Neural progenitor cell (in vitro differentiated cells): ENCODE data around the gene ZKSCAN5. TPM values are rescaled to one million over a fixed set of nuclear protein-coding genes. Genes with fewer than 3 reads are reported as not detected.

Experiments used
- DNase-seq: peaks from one replicate; pipeline ENCODE4 v3.0.0-alpha.2; 2016; ENCODE audit warnings: low spot score
- H2AFZ ChIP-seq: fragments of 200-600 bp; sonication (generic); replicated peaks from 2 replicates; pipeline ENCODE4 v1.6.1; 2016; ENCODE audit warnings: antibody characterized with exemption
- H3F3A ChIP-seq: fragments of 200-600 bp; sonication (generic); 2 replicates; pipeline ENCODE4 v1.6.1; 2016; ENCODE audit warnings: antibody characterized with exemption, low read depth
- H3K27ac ChIP-seq: fragments of 200-600 bp; sonication (generic); 2 replicates; pipeline ENCODE4 v1.5.1; 2016; ENCODE audit warnings: mild to moderate bottlenecking
- H3K27me3 ChIP-seq: fragments of 200-600 bp; sonication (generic); 2 replicates; pipeline ENCODE4 v1.6.1; 2016; ENCODE audit warnings: mild to moderate bottlenecking, moderate library complexity
- H3K36me3 ChIP-seq: fragments of 200-600 bp; sonication (generic); 2 replicates; pipeline ENCODE4 v1.5.1; 2016
- H3K4me1 ChIP-seq: fragments of 200-600 bp; sonication (generic); 2 replicates; pipeline ENCODE4 v1.6.1; 2016; ENCODE audit warnings: mixed run types
- H3K4me2 ChIP-seq: fragments of 200-600 bp; sonication (generic); 2 replicates; pipeline ENCODE4 v1.6.1; 2016
- H3K4me3 ChIP-seq: fragments of 200-600 bp; sonication (generic); 2 replicates; pipeline ENCODE4 v1.5.1; 2016
- H3K79me2 ChIP-seq: fragments of 200-600 bp; sonication (generic); 2 replicates; pipeline ENCODE4 v1.6.1; 2016; ENCODE audit warnings: low read depth
- H3K9ac ChIP-seq: fragments of 200-600 bp; sonication (generic); 2 replicates; pipeline ENCODE4 v1.6.1; 2016
- H3K9me3 ChIP-seq: fragments of 200-600 bp; sonication (generic); 2 replicates; pipeline ENCODE4 v1.5.1; 2016; ENCODE audit warnings: low read depth
- H4K20me1 ChIP-seq: fragments of 200-600 bp; sonication (generic); 2 replicates; pipeline ENCODE4 v1.6.1; 2016; ENCODE audit warnings: low read depth
- H3K27ac Mint-ChIP-seq: 3 replicates; pipeline ENCODE4 v1.8.0; 2021; ENCODE audit warnings: mixed read lengths
- H3K27me3 Mint-ChIP-seq: 2 replicates; pipeline ENCODE4 v1.8.0; 2022; ENCODE audit warnings: low read depth, mild to moderate bottlenecking, inconsistent platforms, moderate library complexity, mixed read lengths; ENCODE audit not compliant: insufficient read depth
- H3K36me3 Mint-ChIP-seq: 3 replicates; pipeline ENCODE4 v1.8.0; 2021; ENCODE audit warnings: mixed read lengths
- H3K4me1 Mint-ChIP-seq: 3 replicates; pipeline ENCODE4 v1.8.0; 2021; ENCODE audit warnings: mixed read lengths
- H3K4me3 Mint-ChIP-seq: 3 replicates; pipeline ENCODE4 v1.8.0; 2021; ENCODE audit warnings: mild to moderate bottlenecking, moderate library complexity, mixed read lengths
- H3K9me3 Mint-ChIP-seq: 3 replicates; pipeline ENCODE4 v1.8.0; 2020; ENCODE audit warnings: mixed read lengths
- CTCF ChIP-seq: fragments of 200-600 bp; sonication (generic); IDR thresholded peaks from 2 replicates; pipeline ENCODE4 v1.5.1; 2017; ENCODE audit warnings: antibody characterized with exemption, mild to moderate bottlenecking
- EZH2 ChIP-seq: fragments of 200-600 bp; sonication (generic); IDR thresholded peaks from 2 replicates; pipeline ENCODE4 v1.6.1; 2017; ENCODE audit warnings: antibody characterized with exemption, mild to moderate bottlenecking, moderate library complexity
- EZH2phosphoT487 ChIP-seq: fragments of 200-600 bp; sonication (generic); IDR thresholded peaks from 2 replicates; pipeline ENCODE4 v1.6.1; 2017; ENCODE audit warnings: antibody characterized with exemption
- total RNA-seq: library from RNA; depleted of rRNA; stranded (reverse); fragments of >200 nt; gene quantifications from 2 replicates; pipeline ENCODE4 v1.2.3, GENCODE V29; 2015; ENCODE audit warnings: low replicate concordance

The ZKSCAN5 gene
- total RNA-seq, 1 donor from 2014 or later = 23.3 TPM

- H3K9me3 Mint-ChIP-seq = no peaks in the 10 kb centered on the region
- Histone ChIP-seq H3K9me3 (no peaks in the 10 kb centered on the region), H3K4me3 (no peak overlapping the region), H3K27ac (peak overlapping the region; percentile 37), H3K27me3 (no peaks in the 10 kb centered on the region), H3K4me1 (no peaks in the 10 kb centered on the region), H3K4me2 (no peak overlapping the region), H3K36me3 (no peaks in the 10 kb centered on the region), H3K79me2 (peaks cover 53% of the 10 kb centered on the region), H3K9ac (no peak overlapping the region), H4K20me1 (peaks cover 4% of the 10 kb centered on the region), H3F3A (peaks cover 44% of the 10 kb centered on the region), H2AFZ (no peak overlapping the region)
- peak overlapping the region; percentile 46 for H3K27ac Mint-ChIP-seq
- TF ChIP-seq EZH2phosphoT487 = no peak
- TF ChIP-seq EZH2 = no peak
- peaks cover 38% of the 10 kb centered on the region for H3K36me3 Mint-ChIP-seq
- H3K27me3 Mint-ChIP-seq = peaks cover 3% of the 10 kb centered on the region
- no peak for DNase-seq
- H3K4me1 Mint-ChIP-seq = peaks cover 4% of the 10 kb centered on the region
- no peak overlapping the region for H3K4me3 Mint-ChIP-seq
Measured at GRCh38 chr7:99457650-99458493, 46.6 kb upstream of the ZKSCAN5 start.

GRCh38 chr7:99459087-99459486 lies 45.4 kb upstream of the ZKSCAN5 start:
- Histone ChIP-seq H3K27me3 (no peaks in the 10 kb centered on the region), H2AFZ (no peak overlapping the region), H3F3A (peaks cover 44% of the 10 kb centered on the region), H3K4me2 (no peak overlapping the region), H4K20me1 (peaks cover 4% of the 10 kb centered on the region), H3K36me3 (no peaks in the 10 kb centered on the region), H3K9me3 (no peaks in the 10 kb centered on the region), H3K79me2 (peaks cover 65% of the 10 kb centered on the region), H3K4me3 (no peak overlapping the region), H3K9ac (no peak overlapping the region), H3K4me1 (no peaks in the 10 kb centered on the region), H3K27ac (no peak overlapping the region)
- Mint-ChIP-seq H3K27ac (no peak overlapping the region), H3K4me3 (no peak overlapping the region), H3K4me1 (peaks cover 8% of the 10 kb centered on the region), H3K9me3 (no peaks in the 10 kb centered on the region), H3K27me3 (no peaks in the 10 kb centered on the region), H3K36me3 (peaks cover 37% of the 10 kb centered on the region)
- DNase-seq = peak; percentile 32
- TF ChIP-seq EZH2 = no peak
- peak; percentile 31 for TF ChIP-seq CTCF

- Histone ChIP-seq H4K20me1 (peaks cover 4% of the 10 kb centered on the region), H3K9me3 (no peaks in the 10 kb centered on the region), H3K4me3 (no peak overlapping the region), H2AFZ (no peak overlapping the region), H3K27ac (no peak overlapping the region), H3K79me2 (peaks cover 81% of the 10 kb centered on the region), H3F3A (peaks cover 48% of the 10 kb centered on the region), H3K9ac (no peak overlapping the region), H3K4me1 (peaks cover 6% of the 10 kb centered on the region), H3K27me3 (no peaks in the 10 kb centered on the region), H3K36me3 (no peaks in the 10 kb centered on the region), H3K4me2 (no peak overlapping the region)
- H3K27me3 Mint-ChIP-seq = peaks cover 3% of the 10 kb centered on the region
- H3K36me3 Mint-ChIP-seq = peaks cover 36% of the 10 kb centered on the region
- no peaks in the 10 kb centered on the region for H3K9me3 Mint-ChIP-seq
- H3K4me1 Mint-ChIP-seq = peaks cover 14% of the 10 kb centered on the region
- DNase-seq = no peak
- H3K4me3 Mint-ChIP-seq = no peak overlapping the region
- H3K27ac Mint-ChIP-seq = no peak overlapping the region
- TF ChIP-seq EZH2phosphoT487 = no peak
- no peak for TF ChIP-seq EZH2
- no peak for TF ChIP-seq CTCF
Measured at GRCh38 chr7:99460651-99461050, 43.8 kb upstream of the ZKSCAN5 start.

- Histone ChIP-seq H3K27me3 (no peaks in the 10 kb centered on the region), H3K9me3 (no peaks in the 10 kb centered on the region), H4K20me1 (peaks cover 4% of the 10 kb centered on the region), H3K79me2 (peaks cover 85% of the 10 kb centered on the region), H3K9ac (no peak overlapping the region), H3K4me2 (no peak overlapping the region), H3F3A (peaks cover 46% of the 10 kb centered on the region), H2AFZ (no peak overlapping the region), H3K4me3 (no peak overlapping the region), H3K36me3 (no peaks in the 10 kb centered on the region), H3K27ac (no peak overlapping the region), H3K4me1 (peaks cover 6% of the 10 kb centered on the region)
- no peaks in the 10 kb centered on the region for H3K9me3 Mint-ChIP-seq
- no peak for DNase-seq
- H3K27ac Mint-ChIP-seq = no peak overlapping the region
- no peak overlapping the region for H3K4me3 Mint-ChIP-seq
- TF ChIP-seq CTCF = no peak
- TF ChIP-seq EZH2phosphoT487 = no peak
- TF ChIP-seq EZH2 = no peak
- peaks cover 35% of the 10 kb centered on the region for H3K36me3 Mint-ChIP-seq
- H3K27me3 Mint-ChIP-seq = peaks cover 3% of the 10 kb centered on the region
- H3K4me1 Mint-ChIP-seq = peaks cover 18% of the 10 kb centered on the region
Measured at GRCh38 chr7:99461221-99461620, 43.2 kb upstream of the ZKSCAN5 start.
